ENCODE data around the gene SMARCD1. TPM values are rescaled to one million over a fixed set of nuclear protein-coding genes. Genes with fewer than 3 reads are reported as not detected.
"Not testable (repeated sequence)": the region's sequence is repeated elsewhere in the genome, so short reads cannot be mapped to it uniquely, and the experiment has no call there.

The SMARCD1 gene
- total RNA-seq, 1 experiment from 2014 or later = 152 TPM

DNA sequence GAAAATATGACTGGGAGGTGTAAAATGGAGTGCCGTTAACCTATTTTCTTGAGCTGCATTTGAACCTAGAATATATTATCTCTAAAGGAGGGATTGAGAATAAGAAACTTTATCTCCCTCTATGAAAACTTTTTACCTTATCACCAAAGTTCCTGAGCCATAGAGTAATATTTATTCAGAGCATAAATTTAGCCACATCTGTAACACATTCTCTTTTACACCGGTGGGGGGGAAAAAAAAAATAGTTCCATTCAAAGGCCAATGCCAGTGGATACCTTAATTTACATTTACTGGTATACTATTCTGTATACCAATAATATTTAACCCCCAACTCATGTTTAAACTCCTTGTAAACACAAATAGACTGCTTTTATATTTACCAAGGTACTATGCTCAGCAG lies 60.3 kb downstream of the SMARCD1 start:
- no peaks in the 10 kb centered on the region for H3K27me3 ChIP-seq (replicated peaks; ENCODE audit: insufficient read depth, low read depth, low read length, poor library complexity)
- H3K36me3 ChIP-seq (ENCODE audit: insufficient read depth, low read length, poor library complexity, severe bottlenecking) = peaks cover 11% of the 10 kb centered on the region
- no peak for DNase-seq (ENCODE audit: low spot score)
- ChIA-PET POLR2A (ENCODE audit: low non-redundant PET) (no interaction called here), CTCF (no interaction called here)
- H3K4me1 ChIP-seq (ENCODE audit: insufficient read depth, low read length, poor library complexity, severe bottlenecking) = no peaks in the 10 kb centered on the region
- no peak overlapping the region for H3K27ac ChIP-seq (ENCODE audit: low read depth, low read length, poor library complexity, severe bottlenecking)
- intact Hi-C loops (cut with micrococcal nuclease; ENCODE audit: unreplicated experiment) = no loop called here
- TF ChIP-seq EZH2 (IDR thresholded peaks at IDR 0.05; ENCODE audit: borderline replicate concordance, low read depth, low read length, poor library complexity, severe bottlenecking) = no peak
- TF ChIP-seq, protein P1, sequence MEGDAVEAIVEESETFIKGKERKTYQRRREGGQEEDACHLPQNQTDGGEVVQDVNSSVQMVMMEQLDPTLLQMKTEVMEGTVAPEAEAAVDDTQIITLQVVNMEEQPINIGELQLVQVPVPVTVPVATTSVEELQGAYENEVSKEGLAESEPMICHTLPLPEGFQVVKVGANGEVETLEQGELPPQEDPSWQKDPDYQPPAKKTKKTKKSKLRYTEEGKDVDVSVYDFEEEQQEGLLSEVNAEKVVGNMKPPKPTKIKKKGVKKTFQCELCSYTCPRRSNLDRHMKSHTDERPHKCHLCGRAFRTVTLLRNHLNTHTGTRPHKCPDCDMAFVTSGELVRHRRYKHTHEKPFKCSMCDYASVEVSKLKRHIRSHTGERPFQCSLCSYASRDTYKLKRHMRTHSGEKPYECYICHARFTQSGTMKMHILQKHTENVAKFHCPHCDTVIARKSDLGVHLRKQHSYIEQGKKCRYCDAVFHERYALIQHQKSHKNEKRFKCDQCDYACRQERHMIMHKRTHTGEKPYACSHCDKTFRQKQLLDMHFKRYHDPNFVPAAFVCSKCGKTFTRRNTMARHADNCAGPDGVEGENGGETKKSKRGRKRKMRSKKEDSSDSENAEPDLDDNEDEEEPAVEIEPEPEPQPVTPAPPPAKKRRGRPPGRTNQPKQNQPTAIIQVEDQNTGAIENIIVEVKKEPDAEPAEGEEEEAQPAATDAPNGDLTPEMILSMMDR (conservative IDR thresholded peaks at IDR 0.05; ENCODE audit: low read depth, low read length) = no peak
- no peak overlapping the region for H3K4me3 ChIP-seq (ENCODE audit: low read depth, low read length, poor library complexity, severe bottlenecking)
- no TSS peak for BruUV-seq (replicated peaks)
- H3K9me3 ChIP-seq (ENCODE audit: low read depth, low read length, poor library complexity, severe bottlenecking) = no peaks in the 10 kb centered on the region

DNA sequence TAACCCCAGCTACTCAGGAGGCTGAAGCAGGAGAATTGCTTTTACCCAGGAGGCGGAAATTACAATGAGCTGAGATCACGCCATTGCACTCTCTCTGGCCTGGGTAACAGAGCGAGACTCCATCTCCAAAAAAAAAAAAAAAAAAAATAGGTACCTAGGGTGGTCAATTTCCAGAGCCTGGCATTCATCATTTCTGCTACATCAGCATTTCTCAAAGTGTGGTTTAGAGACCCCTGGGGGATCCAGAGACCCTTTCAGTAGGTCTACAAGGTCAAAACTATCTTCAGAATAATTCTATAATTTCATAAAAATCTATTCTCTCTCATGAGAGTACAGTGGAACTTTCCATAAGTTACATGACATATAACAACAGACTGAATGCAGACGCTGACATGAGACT lies 62.1 kb downstream of the SMARCD1 start:
- ChIA-PET POLR2A (ENCODE audit: low non-redundant PET) (no interaction called here), CTCF (no interaction called here)
- TF ChIP-seq EZH2 (IDR thresholded peaks at IDR 0.05; ENCODE audit: borderline replicate concordance, low read depth, low read length, poor library complexity, severe bottlenecking) = no peak
- TF ChIP-seq, protein P1 (conservative IDR thresholded peaks at IDR 0.05; ENCODE audit: low read depth, low read length) = no peak
- no peak overlapping the region for H3K27ac ChIP-seq (ENCODE audit: low read depth, low read length, poor library complexity, severe bottlenecking)
- H3K27me3 ChIP-seq (replicated peaks; ENCODE audit: insufficient read depth, low read depth, low read length, poor library complexity) = no peaks in the 10 kb centered on the region
- H3K4me3 ChIP-seq (ENCODE audit: low read depth, low read length, poor library complexity, severe bottlenecking) = no peak overlapping the region
- BruUV-seq (replicated peaks) = no TSS peak
- no peaks in the 10 kb centered on the region for H3K9me3 ChIP-seq (ENCODE audit: low read depth, low read length, poor library complexity, severe bottlenecking)
- DNase-seq (ENCODE audit: low spot score) = no peak
- H3K4me1 ChIP-seq (ENCODE audit: insufficient read depth, low read length, poor library complexity, severe bottlenecking) = no peaks in the 10 kb centered on the region
- peaks cover 5% of the 10 kb centered on the region for H3K36me3 ChIP-seq (ENCODE audit: insufficient read depth, low read length, poor library complexity, severe bottlenecking)
- intact Hi-C loops (cut with micrococcal nuclease; ENCODE audit: unreplicated experiment) = no loop called here

GRCh38 chr12:50148011-50148410 lies 62.9 kb downstream of the SMARCD1 start:
- DNase-seq (ENCODE audit: low spot score); H3K27ac ChIP-seq (ENCODE audit: low read depth, low read length, poor library complexity, severe bottlenecking); intact Hi-C loops (cut with micrococcal nuclease; ENCODE audit: unreplicated experiment); H3K4me3 ChIP-seq (ENCODE audit: low read depth, low read length, poor library complexity, severe bottlenecking); BruUV-seq (replicated peaks); H3K36me3 ChIP-seq (ENCODE audit: insufficient read depth, low read length, poor library complexity, severe bottlenecking); H3K4me1 ChIP-seq (ENCODE audit: insufficient read depth, low read length, poor library complexity, severe bottlenecking); H3K9me3 ChIP-seq (ENCODE audit: low read depth, low read length, poor library complexity, severe bottlenecking); H3K27me3 ChIP-seq (replicated peaks; ENCODE audit: insufficient read depth, low read depth, low read length, poor library complexity); POLR2A ChIA-PET (ENCODE audit: low non-redundant PET): not testable (repeated sequence)
- CTCF ChIA-PET = interaction anchor here (1.1 kb wide), 1 partner anchor 328 kb away, joined by 3 read pairs; no protein-coding TSS in a partner anchor

DNA sequence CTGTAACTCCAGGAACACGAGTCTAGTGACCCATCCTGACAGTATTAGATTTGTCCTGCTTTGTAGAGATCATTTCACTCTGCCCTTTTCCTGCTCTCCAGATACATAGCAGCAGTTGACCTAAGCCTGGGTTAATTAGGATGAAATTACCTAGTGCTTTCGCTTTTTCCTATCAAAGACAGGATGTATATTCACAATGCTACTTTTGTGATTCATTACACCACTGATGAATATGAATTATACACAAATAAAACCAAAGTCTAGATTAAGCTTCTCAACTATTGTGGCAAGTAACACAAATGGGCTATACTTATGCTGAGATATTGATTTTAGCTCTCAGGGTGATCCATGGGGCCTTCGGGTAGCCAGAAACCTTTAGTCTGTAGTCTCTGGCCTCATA lies 64.2 kb downstream of the SMARCD1 start:
- no peaks in the 10 kb centered on the region for H3K9me3 ChIP-seq (ENCODE audit: low read depth, low read length, poor library complexity, severe bottlenecking)
- H3K36me3 ChIP-seq (ENCODE audit: insufficient read depth, low read length, poor library complexity, severe bottlenecking) = no peaks in the 10 kb centered on the region
- no TSS peak for BruUV-seq (replicated peaks)
- H3K4me3 ChIP-seq (ENCODE audit: low read depth, low read length, poor library complexity, severe bottlenecking) = no peak overlapping the region
- TF ChIP-seq, protein P1 (conservative IDR thresholded peaks at IDR 0.05; ENCODE audit: low read depth, low read length) = no peak
- TF ChIP-seq EZH2 (IDR thresholded peaks at IDR 0.05; ENCODE audit: borderline replicate concordance, low read depth, low read length, poor library complexity, severe bottlenecking) = no peak
- no peaks in the 10 kb centered on the region for H3K4me1 ChIP-seq (ENCODE audit: insufficient read depth, low read length, poor library complexity, severe bottlenecking)
- DNase-seq (ENCODE audit: low spot score) = no peak
- intact Hi-C loops (cut with micrococcal nuclease; ENCODE audit: unreplicated experiment) = no loop called here
- CTCF ChIA-PET = no interaction called here
- H3K27me3 ChIP-seq (replicated peaks; ENCODE audit: insufficient read depth, low read depth, low read length, poor library complexity) = no peaks in the 10 kb centered on the region
- POLR2A ChIA-PET (ENCODE audit: low non-redundant PET) = no interaction called here
- no peak overlapping the region for H3K27ac ChIP-seq (ENCODE audit: low read depth, low read length, poor library complexity, severe bottlenecking)

Data from A673 (cell line).